Panc1 (cell line): ENCODE data around the gene NDUFA12. TPM values are rescaled to one million over a fixed set of nuclear protein-coding genes. Genes with fewer than 3 reads are reported as not detected.

Experiments used
- ATAC-seq: fragments of 200-7000 bp; cut with Tn5 transposase; 2 replicates; pipeline ENCODE4 v1.9.1; 2020; ENCODE audit warnings: mild to moderate bottlenecking, moderate library complexity
- BruUV-seq: library from RNA; stranded (reverse); fragments of 400-500 nt; replicated peaks from 2 replicates; lab custom pipeline; 2021; lab: Mats Ljungman, UMichigan
- CTCF ChIA-PET: fragments of 300-600 bp; sonication (Branson Sonifier 250); formaldehyde crosslinking; loops from one replicate; lab custom pipeline; 2022; ENCODE audit warnings: antibody characterized with exemption; lab: Charles Lee
- POLR2A ChIA-PET: fragments of 300-600 bp; sonication (Branson Sonifier 250); formaldehyde crosslinking; loops from one replicate; lab custom pipeline; 2022; ENCODE audit warnings: antibody characterized with exemption; lab: Charles Lee
- DNase-seq: peaks from one replicate; pipeline ENCODE4 v3.0.0-alpha.2; 2010; ENCODE audit warnings: low read depth, low spot score
- H3K27ac ChIP-seq: 2 replicates; pipeline ENCODE4 v1.5.1; 2011; ENCODE audit warnings: mild to moderate bottlenecking, low read length, inconsistent platforms
- H3K27me3 ChIP-seq: fragments of 200-500 bp; sonication (Bioruptor generic); 2 replicates; pipeline ENCODE4 v1.6.0; 2014; ENCODE audit warnings: low read length, inconsistent platforms; ENCODE audit not compliant: control insufficient read depth, insufficient read depth
- H3K36me3 ChIP-seq: fragments of 200-500 bp; sonication (Bioruptor generic); 2 replicates; pipeline ENCODE4 v1.5.1; 2014; ENCODE audit warnings: inconsistent platforms, mild to moderate bottlenecking, low read length, moderate library complexity; ENCODE audit not compliant: control insufficient read depth, insufficient read depth
- H3K4me1 ChIP-seq: 2 replicates; pipeline ENCODE4 v1.5.1; 2011; ENCODE audit warnings: inconsistent platforms, mild to moderate bottlenecking, low read length, moderate library complexity; ENCODE audit not compliant: control insufficient read depth, insufficient read depth
- H3K4me3 ChIP-seq, 2 experiments: 2 replicates each; pipeline ENCODE4 v1.5.1; 2011 to 2012; ENCODE audit warnings: low read depth in 2 of 2, low read length in 2 of 2, mild to moderate bottlenecking in 2 of 2, inconsistent platforms in 1 of 2, moderate library complexity in 1 of 2
- H3K9me3 ChIP-seq: fragments of 200-500 bp; sonication (Bioruptor generic); 2 replicates; pipeline ENCODE4 v1.5.1; 2014; ENCODE audit warnings: low read depth, mild to moderate bottlenecking, inconsistent platforms, low read length, moderate library complexity; ENCODE audit not compliant: control insufficient read depth, insufficient read depth
- POLR2AphosphoS5 ChIP-seq: IDR thresholded peaks from 2 replicates; pipeline ENCODE4 v1.6.1; 2012; ENCODE audit warnings: mild to moderate bottlenecking, low read depth, low read length, moderate library complexity
- SIN3A ChIP-seq: IDR thresholded peaks from 2 replicates; pipeline ENCODE4 v1.6.1; 2012; ENCODE audit warnings: low read depth, mild to moderate bottlenecking, low read length, moderate library complexity, borderline replicate concordance; ENCODE audit not compliant: insufficient read depth
- TCF7L2 ChIP-seq: IDR thresholded peaks from 2 replicates; pipeline ENCODE4 v1.6.1; 2011; ENCODE audit warnings: mild to moderate bottlenecking, low read depth, low read length, inconsistent platforms
- in situ Hi-C: cut with HindIII; loops from 2 replicates; pipeline ENCODE4 v1.10.0; 2016; ENCODE audit warnings: low sequenced_read_pairs, low pct_unique_long_range_greater_than_20kb
- intact Hi-C: fragments of 100-400 bp; cut with micrococcal nuclease; formaldehyde crosslinking; loops from one replicate; pipeline ENCODE4 v1.10.0; 2022; ENCODE audit not compliant: unreplicated experiment
- total RNA-seq: library from RNA; stranded (reverse); gene quantifications from one replicate; pipeline ENCODE4 v1.2.1, GENCODE V29; 2021; ENCODE audit not compliant: unreplicated experiment
- TF ChIP-seq, protein P1 (sequence below): fragments of 450-650 bp; IDR thresholded peaks from 2 replicates; pipeline ENCODE4 v1.5.1; 2017; ENCODE audit warnings: mild to moderate bottlenecking
- TF ChIP-seq, protein P2 (sequence below), 2 experiments: IDR thresholded peaks; 2 replicates each; pipeline ENCODE4 v1.6.1; 2011 to 2012; ENCODE audit warnings: low read depth in 2 of 2, control low read depth in 1 of 2, low read length in 1 of 2, mild to moderate bottlenecking in 1 of 2, moderate library complexity in 1 of 2; ENCODE audit not compliant: insufficient read depth in 1 of 2

The NDUFA12 gene
- total RNA-seq, 1 experiment from 2014 or later: 108 TPM

DNA sequence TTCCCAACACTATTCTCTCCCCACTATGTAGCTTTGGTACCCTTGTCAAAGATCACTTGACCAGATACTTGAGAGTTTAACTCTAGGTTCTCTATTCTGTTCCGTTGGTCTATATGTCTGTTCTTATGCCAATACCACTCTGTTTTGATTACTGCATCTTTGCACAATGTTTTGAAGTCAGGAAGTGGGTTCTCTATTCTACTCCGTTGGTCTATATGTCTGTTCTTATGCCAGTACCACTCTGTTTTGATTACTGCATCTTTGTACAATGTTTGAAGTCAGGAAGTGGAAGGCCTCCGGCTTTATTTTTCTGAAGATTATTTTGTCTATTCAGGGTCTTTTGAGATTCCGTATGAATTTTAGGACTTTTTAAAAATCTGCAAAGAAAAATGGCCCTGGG is 2.7 kb upstream of the NDUFA12 start:
- ChIA-PET POLR2A (no interaction called here), CTCF (no interaction called here)
- H3K27me3 ChIP-seq: no peaks in the 10 kb centered on the region
- H3K4me3 ChIP-seq: no peak overlapping the region
- DNase-seq (no peak), ATAC-seq (no peak)
- peaks cover 3% of the 10 kb centered on the region; the same call in 1 of the 2 replicates for H3K36me3 ChIP-seq
- H3K27ac ChIP-seq: no peak overlapping the region
- no peaks in the 10 kb centered on the region for H3K9me3 ChIP-seq
- peaks cover 4% of the 10 kb centered on the region; the same call in 1 of the 2 replicates for H3K4me1 ChIP-seq
- intact Hi-C loops: no loop called here
- no peak for TF ChIP-seq POLR2AphosphoS5
- TF ChIP-seq, protein P1, sequence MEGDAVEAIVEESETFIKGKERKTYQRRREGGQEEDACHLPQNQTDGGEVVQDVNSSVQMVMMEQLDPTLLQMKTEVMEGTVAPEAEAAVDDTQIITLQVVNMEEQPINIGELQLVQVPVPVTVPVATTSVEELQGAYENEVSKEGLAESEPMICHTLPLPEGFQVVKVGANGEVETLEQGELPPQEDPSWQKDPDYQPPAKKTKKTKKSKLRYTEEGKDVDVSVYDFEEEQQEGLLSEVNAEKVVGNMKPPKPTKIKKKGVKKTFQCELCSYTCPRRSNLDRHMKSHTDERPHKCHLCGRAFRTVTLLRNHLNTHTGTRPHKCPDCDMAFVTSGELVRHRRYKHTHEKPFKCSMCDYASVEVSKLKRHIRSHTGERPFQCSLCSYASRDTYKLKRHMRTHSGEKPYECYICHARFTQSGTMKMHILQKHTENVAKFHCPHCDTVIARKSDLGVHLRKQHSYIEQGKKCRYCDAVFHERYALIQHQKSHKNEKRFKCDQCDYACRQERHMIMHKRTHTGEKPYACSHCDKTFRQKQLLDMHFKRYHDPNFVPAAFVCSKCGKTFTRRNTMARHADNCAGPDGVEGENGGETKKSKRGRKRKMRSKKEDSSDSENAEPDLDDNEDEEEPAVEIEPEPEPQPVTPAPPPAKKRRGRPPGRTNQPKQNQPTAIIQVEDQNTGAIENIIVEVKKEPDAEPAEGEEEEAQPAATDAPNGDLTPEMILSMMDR: no peak
- TF ChIP-seq TCF7L2: no peak
- TF ChIP-seq, protein P2, sequence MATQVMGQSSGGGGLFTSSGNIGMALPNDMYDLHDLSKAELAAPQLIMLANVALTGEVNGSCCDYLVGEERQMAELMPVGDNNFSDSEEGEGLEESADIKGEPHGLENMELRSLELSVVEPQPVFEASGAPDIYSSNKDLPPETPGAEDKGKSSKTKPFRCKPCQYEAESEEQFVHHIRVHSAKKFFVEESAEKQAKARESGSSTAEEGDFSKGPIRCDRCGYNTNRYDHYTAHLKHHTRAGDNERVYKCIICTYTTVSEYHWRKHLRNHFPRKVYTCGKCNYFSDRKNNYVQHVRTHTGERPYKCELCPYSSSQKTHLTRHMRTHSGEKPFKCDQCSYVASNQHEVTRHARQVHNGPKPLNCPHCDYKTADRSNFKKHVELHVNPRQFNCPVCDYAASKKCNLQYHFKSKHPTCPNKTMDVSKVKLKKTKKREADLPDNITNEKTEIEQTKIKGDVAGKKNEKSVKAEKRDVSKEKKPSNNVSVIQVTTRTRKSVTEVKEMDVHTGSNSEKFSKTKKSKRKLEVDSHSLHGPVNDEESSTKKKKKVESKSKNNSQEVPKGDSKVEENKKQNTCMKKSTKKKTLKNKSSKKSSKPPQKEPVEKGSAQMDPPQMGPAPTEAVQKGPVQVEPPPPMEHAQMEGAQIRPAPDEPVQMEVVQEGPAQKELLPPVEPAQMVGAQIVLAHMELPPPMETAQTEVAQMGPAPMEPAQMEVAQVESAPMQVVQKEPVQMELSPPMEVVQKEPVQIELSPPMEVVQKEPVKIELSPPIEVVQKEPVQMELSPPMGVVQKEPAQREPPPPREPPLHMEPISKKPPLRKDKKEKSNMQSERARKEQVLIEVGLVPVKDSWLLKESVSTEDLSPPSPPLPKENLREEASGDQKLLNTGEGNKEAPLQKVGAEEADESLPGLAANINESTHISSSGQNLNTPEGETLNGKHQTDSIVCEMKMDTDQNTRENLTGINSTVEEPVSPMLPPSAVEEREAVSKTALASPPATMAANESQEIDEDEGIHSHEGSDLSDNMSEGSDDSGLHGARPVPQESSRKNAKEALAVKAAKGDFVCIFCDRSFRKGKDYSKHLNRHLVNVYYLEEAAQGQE (IDR thresholded peaks at IDR 0.05; ENCODE audit: insufficient read depth in 1 of 2, low read depth in 2 of 2, low read length in 1 of 2): no peak
- TF ChIP-seq SIN3A: no peak
- BruUV-seq: no TSS peak
- in situ Hi-C loops: no loop called here

DNA sequence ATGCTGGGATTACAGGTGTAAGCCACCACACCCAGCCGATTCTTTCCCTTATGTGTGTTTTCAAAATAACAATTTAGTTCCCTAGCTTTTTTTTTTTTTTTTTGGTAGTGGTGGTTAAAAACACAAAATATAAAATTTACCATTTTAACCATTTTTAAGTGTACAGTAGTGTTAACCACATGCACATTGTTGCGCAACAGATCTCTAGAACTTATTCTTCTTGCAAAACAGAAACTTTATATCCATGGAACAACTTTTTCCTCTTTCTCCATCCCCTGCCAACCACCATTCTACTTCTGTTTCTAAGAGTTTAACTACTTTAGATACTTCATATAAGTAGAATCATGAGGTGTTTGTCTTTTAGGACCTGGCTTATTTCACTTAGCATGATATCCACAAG is 1.1 kb upstream of the NDUFA12 start:
- no TSS peak for BruUV-seq
- DNase-seq: no peak
- no peak overlapping the region for H3K27ac ChIP-seq
- H3K27me3 ChIP-seq: no peaks in the 10 kb centered on the region
- no peaks in the 10 kb centered on the region for H3K9me3 ChIP-seq
- intact Hi-C loops (no loop called here), in situ Hi-C loops (no loop called here)
- CTCF ChIA-PET: no interaction called here
- peaks cover 3% of the 10 kb centered on the region; the same call in 1 of the 2 replicates for H3K36me3 ChIP-seq
- H3K4me3 ChIP-seq: no peak overlapping the region
- POLR2A ChIA-PET: interaction anchor here (0.7 kb wide), 2 partner anchors 131 to 294 kb away, joined by 5 to 6 read pairs; no protein-coding TSS in a partner anchor
- H3K4me1 ChIP-seq: peaks cover 4% of the 10 kb centered on the region; the same call in 1 of the 2 replicates
- ATAC-seq: no peak
- no peak for TF ChIP-seq TCF7L2
- TF ChIP-seq SIN3A: no peak
- TF ChIP-seq, protein P2 (IDR thresholded peaks at IDR 0.05; ENCODE audit: insufficient read depth in 1 of 2, low read depth in 2 of 2, low read length in 1 of 2): no peak
- TF ChIP-seq, protein P1: no peak
- TF ChIP-seq POLR2AphosphoS5: no peak
